CD8-positive, alpha-beta memory T cell (primary cell): ENCODE data around the gene CCM2L. TPM values are rescaled to one million over a fixed set of nuclear protein-coding genes. Genes with fewer than 3 reads are reported as not detected.
"Not testable (repeated sequence)": the region's sequence is repeated elsewhere in the genome, so short reads cannot be mapped to it uniquely, and the experiment has no call there.

Experiments
- CTCF ChIA-PET: fragments of 350-600 bp; sonication (Branson Sonifier 250); formaldehyde crosslinking; loops from one replicate; lab custom pipeline; 2021; ENCODE audit warnings: antibody characterized with exemption; lab: Charles Lee
- POLR2A ChIA-PET: fragments of 350-600 bp; sonication (Branson Sonifier 250); formaldehyde crosslinking; loops from one replicate; lab custom pipeline; 2021; ENCODE audit warnings: antibody characterized with exemption; lab: Charles Lee
- DNase-seq, 5 donors: peaks; one replicate each; pipeline versions ENCODE4 v3.0.0 to v3.0.0-alpha.2; 2020 to 2022; ENCODE audit warnings: mixed read lengths in 1 of 5
- H3K27ac ChIP-seq: one replicate; pipeline ENCODE4 v1.7.0; 2013; ENCODE audit warnings: low read depth, mild to moderate bottlenecking, low read length, moderate library complexity
- H3K27me3 ChIP-seq: 2 replicates; pipeline ENCODE4 v1.7.0; 2013; ENCODE audit warnings: low read length, mild to moderate bottlenecking; ENCODE audit not compliant: insufficient read depth, poor library complexity, severe bottlenecking
- H3K36me3 ChIP-seq: 2 replicates; pipeline ENCODE4 v1.7.0; 2013; ENCODE audit warnings: mild to moderate bottlenecking, low read length, moderate library complexity; ENCODE audit not compliant: insufficient read depth
- H3K4me1 ChIP-seq: 2 replicates; pipeline ENCODE4 v1.7.0; 2013; ENCODE audit warnings: mild to moderate bottlenecking, low read length, moderate library complexity; ENCODE audit not compliant: insufficient read depth
- H3K4me3 ChIP-seq: 2 replicates; pipeline ENCODE4 v1.7.0; 2013; ENCODE audit warnings: mild to moderate bottlenecking, low read length
- H3K9me3 ChIP-seq: 2 replicates; pipeline ENCODE4 v1.7.0; 2013; ENCODE audit warnings: mild to moderate bottlenecking, low read length
- H3K27ac Mint-ChIP-seq, 8 donors: one replicate each; pipeline ENCODE4 v1.8.0; 2020 to 2021; ENCODE audit warnings: mixed read lengths in 8 of 8, mild to moderate bottlenecking in 6 of 8, inconsistent platforms in 3 of 8, moderate library complexity in 3 of 8
- H3K27me3 Mint-ChIP-seq, 2 donors: one replicate each; pipeline ENCODE4 v1.8.0; 2020 to 2021; ENCODE audit warnings: mixed read lengths in 2 of 2, mild to moderate bottlenecking in 1 of 2, moderate library complexity in 1 of 2
- H3K36me3 Mint-ChIP-seq, 3 donors: one replicate each; pipeline ENCODE4 v1.8.0; 2020 to 2021; ENCODE audit warnings: mixed read lengths in 3 of 3, inconsistent platforms in 1 of 3, mild to moderate bottlenecking in 1 of 3
- H3K4me1 Mint-ChIP-seq, 3 donors: one replicate each; pipeline ENCODE4 v1.8.0; 2020 to 2021; ENCODE audit warnings: mixed read lengths in 3 of 3, inconsistent platforms in 1 of 3, mild to moderate bottlenecking in 1 of 3
- H3K4me3 Mint-ChIP-seq, 7 donors: one replicate each; pipeline ENCODE4 v1.8.0; 2020 to 2021; ENCODE audit warnings: mixed read lengths in 7 of 7, mild to moderate bottlenecking in 6 of 7, moderate library complexity in 4 of 7, inconsistent platforms in 2 of 7
- H3K9me3 Mint-ChIP-seq, 5 donors: one replicate each; pipeline ENCODE4 v1.8.0; 2020 to 2022; ENCODE audit warnings: mixed read lengths in 5 of 5, mild to moderate bottlenecking in 3 of 5, moderate library complexity in 2 of 5, inconsistent platforms in 1 of 5
- polyA plus RNA-seq: library from polyadenylated mRNA; unstranded; fragments of 300-500 nt; fragmentation: Illumina TruSeq; gene quantifications from one replicate; pipeline ENCODE4 v1.2.3, GENCODE V29; 2021
- total RNA-seq, 2 experiments: library from RNA; stranded (reverse); gene quantifications; one replicate each; pipeline ENCODE4 v1.2.3, GENCODE V29; 2021

Gene CCM2L
- total and polyA plus RNA-seq, 3 experiments from 2014 or later = not detected

GRCh38 chr20:32024683-32025295 is 14.6 kb downstream of the CCM2L start:
- DNase-seq = no peak
- Mint-ChIP-seq H3K27ac (no peak overlapping the region), H3K4me1 (peaks cover 7 to 8% (median 7%) of the 10 kb centered on the region in 3 donors), H3K27me3 (peaks cover 32 to 74% of the 10 kb centered on the region in 2 donors), H3K4me3 (no peak overlapping the region), H3K9me3 (peaks cover 0 to 2% (median 0%) of the 10 kb centered on the region in 5 donors), H3K36me3 (peaks cover 0 to 4% (median 3%) of the 10 kb centered on the region in 3 donors)
- Histone ChIP-seq H3K9me3 (no peaks in the 10 kb centered on the region), H3K27me3 (peaks cover 11% of the 10 kb centered on the region), H3K4me1 (peaks cover 3% of the 10 kb centered on the region), H3K27ac (no peak overlapping the region), H3K36me3 (no peaks in the 10 kb centered on the region), H3K4me3 (no peak overlapping the region)
- ChIA-PET POLR2A (no interaction called here), CTCF (no interaction called here)

GRCh38 chr20:32027643-32028042 is 17.4 kb downstream of the CCM2L start:
- no peaks in the 10 kb centered on the region for H3K9me3 ChIP-seq
- H3K27me3 ChIP-seq = no peaks in the 10 kb centered on the region
- no peaks in the 10 kb centered on the region for H3K36me3 Mint-ChIP-seq
- H3K9me3 Mint-ChIP-seq = no peaks in the 10 kb centered on the region
- H3K36me3 ChIP-seq = no peaks in the 10 kb centered on the region
- CTCF ChIA-PET = no interaction called here
- peaks cover 0 to 4% (median 3%) of the 10 kb centered on the region in 3 donors for H3K4me1 Mint-ChIP-seq
- H3K27me3 Mint-ChIP-seq = peaks cover 14 to 61% of the 10 kb centered on the region in 2 donors
- no peaks in the 10 kb centered on the region for H3K4me1 ChIP-seq
- peak overlapping the region in 1 of 7 donors; percentile 3 for H3K4me3 Mint-ChIP-seq
- no peak for DNase-seq
- H3K4me3 ChIP-seq = no peak overlapping the region
- no peak overlapping the region for H3K27ac ChIP-seq
- POLR2A ChIA-PET = no interaction called here
- H3K27ac Mint-ChIP-seq = no peak overlapping the region

- Histone ChIP-seq H3K4me1 (no peaks in the 10 kb centered on the region), H3K27ac (no peak overlapping the region), H3K36me3 (no peaks in the 10 kb centered on the region), H3K27me3 (no peaks in the 10 kb centered on the region), H3K4me3 (no peak overlapping the region), H3K9me3 (no peaks in the 10 kb centered on the region)
- CTCF ChIA-PET = interaction anchor here (4.0 kb wide), 1 partner anchor 14 kb away, joined by 16 read pairs; no protein-coding TSS in a partner anchor
- H3K27ac Mint-ChIP-seq = no peak overlapping the region
- peaks cover 0 to 4% (median 3%) of the 10 kb centered on the region in 3 donors for H3K4me1 Mint-ChIP-seq
- peaks cover 4 to 58% of the 10 kb centered on the region in 2 donors for H3K27me3 Mint-ChIP-seq
- no peak overlapping the region for H3K4me3 Mint-ChIP-seq
- H3K9me3 Mint-ChIP-seq = no peaks in the 10 kb centered on the region
- no peaks in the 10 kb centered on the region for H3K36me3 Mint-ChIP-seq
- no peak for DNase-seq
- POLR2A ChIA-PET = no interaction called here
These were observed 18.6 kb downstream of the CCM2L start for GRCh38 chr20:32028647-32029372.

GRCh38 chr20:32029561-32029960 is 19.3 kb downstream of the CCM2L start:
- Histone ChIP-seq H3K36me3 (no peaks in the 10 kb centered on the region), H3K4me1 (no peaks in the 10 kb centered on the region), H3K4me3 (no peak overlapping the region), H3K9me3 (no peaks in the 10 kb centered on the region), H3K27ac (no peak overlapping the region), H3K27me3 (peaks cover 5% of the 10 kb centered on the region)
- H3K4me1 Mint-ChIP-seq = peaks cover 0 to 4% (median 3%) of the 10 kb centered on the region in 3 donors
- peak overlapping the region in 1 of 7 donors; percentile 48 for H3K4me3 Mint-ChIP-seq
- no peak for DNase-seq
- no peak overlapping the region for H3K27ac Mint-ChIP-seq
- H3K36me3 Mint-ChIP-seq = no peaks in the 10 kb centered on the region
- POLR2A ChIA-PET = no interaction called here
- no peaks in the 10 kb centered on the region for H3K9me3 Mint-ChIP-seq
- H3K27me3 Mint-ChIP-seq = peaks cover 4 to 50% of the 10 kb centered on the region in 2 donors
- CTCF ChIA-PET = interaction anchor here (1.0 to 4.0 kb wide), 6 partner anchors 9 to 210 kb away, joined by 3 to 16 read pairs (median 6); no protein-coding TSS in a partner anchor

GRCh38 chr20:32031007-32031958 is 21.0 kb downstream of the CCM2L start:
- ChIA-PET POLR2A (no interaction called here), CTCF (interaction anchor here (0.7 to 4.0 kb wide), 18 partner anchors 11 to 621 kb away, joined by 3 to 24 read pairs (median 4); no protein-coding TSS in a partner anchor)
- H3K27me3 Mint-ChIP-seq = peaks cover 8 to 56% of the 10 kb centered on the region in 2 donors
- H3K9me3 Mint-ChIP-seq = no peaks in the 10 kb centered on the region
- DNase-seq = peak; percentile 37 to 69 (median 40)
- no peaks in the 10 kb centered on the region for H3K36me3 Mint-ChIP-seq
- Histone ChIP-seq H3K27ac (no peak overlapping the region), H3K4me3 (peak overlapping the region; percentile 8), H3K27me3 (peaks cover 5% of the 10 kb centered on the region), H3K36me3 (no peaks in the 10 kb centered on the region), H3K4me1 (no peaks in the 10 kb centered on the region), H3K9me3 (no peaks in the 10 kb centered on the region)
- H3K27ac Mint-ChIP-seq = no peak overlapping the region
- peak overlapping the region in 4 of 7 donors; percentile 25 to 44 (median 32) for H3K4me3 Mint-ChIP-seq
- H3K4me1 Mint-ChIP-seq = peaks cover 0 to 4% (median 3%) of the 10 kb centered on the region in 3 donors

- Mint-ChIP-seq H3K27me3 (peaks cover 15 to 66% of the 10 kb centered on the region in 2 donors), H3K9me3 (no peaks in the 10 kb centered on the region), H3K4me3 (no peak overlapping the region), H3K27ac (no peak overlapping the region), H3K4me1 (peaks cover 0 to 4% (median 3%) of the 10 kb centered on the region in 3 donors), H3K36me3 (no peaks in the 10 kb centered on the region)
- POLR2A ChIA-PET = no interaction called here
- no peak overlapping the region for H3K4me3 ChIP-seq
- no peaks in the 10 kb centered on the region for H3K36me3 ChIP-seq
- H3K27me3 ChIP-seq = peaks cover 5% of the 10 kb centered on the region
- DNase-seq = no peak
- no peaks in the 10 kb centered on the region for H3K9me3 ChIP-seq
- CTCF ChIA-PET = interaction anchor here (1.3 to 3.1 kb wide), 2 partner anchors 180 to 181 kb away, joined by 4 to 23 read pairs; no protein-coding TSS in a partner anchor
- H3K4me1 ChIP-seq = no peaks in the 10 kb centered on the region
- no peak overlapping the region for H3K27ac ChIP-seq
These were observed 23.1 kb downstream of the CCM2L start for GRCh38 chr20:32033316-32033715.

- H3K9me3 Mint-ChIP-seq, H3K4me1 ChIP-seq, H3K9me3 ChIP-seq, H3K4me1 Mint-ChIP-seq, POLR2A ChIA-PET, H3K27me3 ChIP-seq, H3K36me3 Mint-ChIP-seq, H3K36me3 ChIP-seq, H3K27ac Mint-ChIP-seq, H3K4me3 ChIP-seq, H3K27ac ChIP-seq, H3K4me3 Mint-ChIP-seq, DNase-seq: not testable (repeated sequence)
- peaks cover 16 to 65% of the 10 kb centered on the region in 2 donors for H3K27me3 Mint-ChIP-seq
- CTCF ChIA-PET = interaction anchor here (1.3 kb wide), 1 partner anchor 181 kb away, joined by 4 read pairs; no protein-coding TSS in a partner anchor
These were observed 23.5 kb downstream of the CCM2L start for GRCh38 chr20:32033721-32034120.
